Measurements from ENCODE around the gene OTX1. TPM values are rescaled to one million over a fixed set of nuclear protein-coding genes. Genes with fewer than 3 reads are reported as not detected.

OTX1 gene
- total and polyA plus RNA-seq, 2 donors (not counting 1 experiment from before 2014, with no cell fraction given), result not detected

GRCh38 chr2:63048367-63049171, 2.1 kb upstream of the OTX1 start:
- Mint-ChIP-seq H3K27ac (peak overlapping the region; percentile 10), H3K4me1 (peaks cover 54% of the 10 kb centered on the region), H3K27me3 (peaks cover 85% of the 10 kb centered on the region)

More at GRCh38 chr2:63048367-63049171, 2.1 kb upstream of the OTX1 start:
- Histone ChIP-seq H3K27me3 (replicated peaks in 1 of 4; ENCODE audit: control extremely low read depth in 1 of 4, control insufficient read depth in 3 of 4, insufficient read depth in 4 of 4, low read length in 3 of 4) (peaks cover 1 to 92% (median 77%) of the 10 kb centered on the region in 4 experiments), H3K9ac (ENCODE audit: low read length) (no peak overlapping the region), H3K9me3 (ENCODE audit: control extremely low read depth in 1 of 3, control insufficient read depth in 2 of 3, insufficient read depth in 1 of 3, low read length in 2 of 3) (peaks cover 0 to 58% (median 0%) of the 10 kb centered on the region in 3 donors), H3K79me2 (ENCODE audit: control insufficient read depth, insufficient read depth, low read length) (no peaks in the 10 kb centered on the region), H2AFZ (ENCODE audit: insufficient read depth, low read depth, low read length, poor library complexity, severe bottlenecking) (no peak overlapping the region), H3K36me3 (replicated peaks in 1 of 2; ENCODE audit: control extremely low read depth in 1 of 2, control insufficient read depth in 1 of 2, extremely low read depth in 1 of 2, insufficient read depth in 2 of 2, low read length in 1 of 2) (no peaks in the 10 kb centered on the region), H3K27ac (ENCODE audit: low read length in 2 of 2) (no peak overlapping the region), H4K20me1 (ENCODE audit: control insufficient read depth, insufficient read depth, low read length, poor library complexity, severe bottlenecking) (peaks cover 10% of the 10 kb centered on the region), H3K4me3 (ENCODE audit: control extremely low read depth in 1 of 5, extremely low read depth in 1 of 5, insufficient read depth in 1 of 5, low read depth in 2 of 5, low read length in 4 of 5) (no peak overlapping the region), H3K4me2 (replicated peaks; ENCODE audit: low read depth, low read length, poor library complexity, severe bottlenecking) (peak overlapping the region; percentile 84), H3K4me1 (ENCODE audit: control insufficient read depth in 2 of 2, insufficient read depth in 2 of 2, low read length in 2 of 2) (peaks cover 65 to 66% of the 10 kb centered on the region in 2 donors)
- ChIA-PET CTCF (no interaction called here), POLR2A (no interaction called here)
- Mint-ChIP-seq H3K9me3 (ENCODE audit: insufficient read depth) (no peaks in the 10 kb centered on the region), H3K4me3 (peak overlapping the region; percentile 85)
- TF ChIP-seq CTCF (IDR thresholded peaks at IDR 0.05) (no peak), EZH2 (IDR thresholded peaks at IDR 0.05; ENCODE audit: borderline replicate concordance, insufficient read depth, low read depth, low read length, poor library complexity, severe bottlenecking) (no peak)
- ATAC-seq (ENCODE audit: low read depth) (no peak), DNase-seq (peak; percentile 58)
- WGBS (ENCODE audit: insufficient coverage), result 6% methylated on average over 54 of the region's 61 CpGs
- intact Hi-C loops (cut with micrococcal nuclease), result loop anchor here (5.0 kb wide), 1 partner anchor 539 kb away; the partner anchor contains the start of genes MDH1 and WDPCP

Data from B cell (primary cell).